ENCODE data around the gene A3GALT2. TPM values are rescaled to one million over a fixed set of nuclear protein-coding genes. Genes with fewer than 3 reads are reported as not detected.

A3GALT2 gene
- total RNA-seq, 1 experiment from 2014 or later, result not detected

DNA sequence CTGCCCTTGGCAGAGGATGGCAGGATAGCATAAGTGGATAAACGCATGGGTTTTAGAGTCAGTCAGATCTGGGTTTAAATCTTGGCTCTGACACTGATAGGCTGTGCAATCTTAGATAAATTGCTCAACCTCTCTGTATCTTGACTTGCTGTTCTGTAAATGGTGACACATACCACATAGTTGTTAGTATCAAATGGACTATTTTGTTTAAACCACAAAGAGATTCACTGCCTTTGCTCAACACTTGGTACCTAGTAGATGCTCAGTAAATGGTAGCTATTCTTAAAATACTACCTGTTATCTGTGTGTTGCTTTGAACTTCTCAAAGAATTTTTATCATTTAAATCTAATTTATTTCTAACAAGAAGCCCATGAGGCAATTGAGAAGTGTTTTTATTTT is 39.5 kb upstream of the A3GALT2 start:
- no peaks in the 10 kb centered on the region for H3K79me2 ChIP-seq (ENCODE audit: low read depth)
- H3K36me3 ChIP-seq (ENCODE audit: low read depth), result 0 out of 2 replicates have a peak, but pooled peaks cover 5% of the 10 kb centered on the region
- peak overlapping the region; percentile 10; the same call in 1 of the 2 replicates for H3K4me2 ChIP-seq
- ChIA-PET CTCF (interaction anchor here (0.8 kb wide), 1 partner anchor 24 kb away, joined by 3 read pairs; no protein-coding TSS in a partner anchor), POLR2A (ENCODE audit: unreplicated experiment) (no interaction called here)
- H3K9me3 ChIP-seq (ENCODE audit: insufficient read depth, low read depth), result no peaks in the 10 kb centered on the region
- DNase-seq, result no peak
- no peak overlapping the region for H3K4me3 ChIP-seq
- peaks cover 16% of the 10 kb centered on the region for H3F3A ChIP-seq (ENCODE audit: insufficient read depth, low read depth)
- intact Hi-C loops (cut with micrococcal nuclease; ENCODE audit: unreplicated experiment), result no loop called here
- H4K20me1 ChIP-seq (ENCODE audit: insufficient read depth), result no peaks in the 10 kb centered on the region
- no peaks in the 10 kb centered on the region for H3K9me2 ChIP-seq (ENCODE audit: insufficient read depth)
- TF ChIP-seq CTCF (conservative IDR thresholded peaks at IDR 0.05) (no peak), EZH2 (IDR thresholded peaks at IDR 0.05; ENCODE audit: low read depth) (no peak)
- no peak overlapping the region for H2AFZ ChIP-seq
- peak overlapping the region; percentile 23 for H3K27ac ChIP-seq
- no TSS peak for BruUV-seq (replicated peaks)
- peaks cover 20% of the 10 kb centered on the region for H3K4me1 ChIP-seq (replicated peaks; ENCODE audit: insufficient read depth)
- H3K27me3 ChIP-seq (ENCODE audit: insufficient read depth, low read depth), result no peaks in the 10 kb centered on the region

DNA sequence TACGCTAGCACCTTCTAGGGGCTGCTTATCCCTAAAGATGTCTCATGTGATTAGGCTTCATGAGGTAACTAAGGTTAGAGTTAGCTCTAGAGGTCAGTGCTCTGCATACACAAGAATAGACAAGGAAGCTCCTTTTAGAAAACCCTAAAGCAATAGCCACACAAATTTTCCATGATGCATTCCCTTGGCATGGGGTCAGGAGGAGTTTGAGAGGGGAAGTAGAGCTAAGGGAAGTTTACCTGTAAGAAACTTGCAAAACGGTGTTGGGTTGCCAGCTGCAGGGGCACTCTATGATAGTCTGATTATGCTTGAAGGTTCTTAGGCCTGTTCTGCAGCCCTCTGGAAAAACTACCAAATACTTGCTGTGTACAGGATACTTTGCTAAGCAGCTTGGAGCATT is 39.0 kb upstream of the A3GALT2 start:
- BruUV-seq (replicated peaks), result no TSS peak
- intact Hi-C loops (cut with micrococcal nuclease; ENCODE audit: unreplicated experiment), result no loop called here
- no peaks in the 10 kb centered on the region for H3K9me2 ChIP-seq (ENCODE audit: insufficient read depth)
- TF ChIP-seq CTCF (conservative IDR thresholded peaks at IDR 0.05) (no peak), EZH2 (IDR thresholded peaks at IDR 0.05; ENCODE audit: low read depth) (no peak)
- H3K4me3 ChIP-seq, result no peak overlapping the region
- peak overlapping the region; percentile 50 for H3K27ac ChIP-seq
- no peaks in the 10 kb centered on the region for H3K79me2 ChIP-seq (ENCODE audit: low read depth)
- H3K27me3 ChIP-seq (ENCODE audit: insufficient read depth, low read depth), result no peaks in the 10 kb centered on the region
- 0 out of 2 replicates have a peak, but pooled peaks cover 5% of the 10 kb centered on the region for H3K36me3 ChIP-seq (ENCODE audit: low read depth)
- POLR2A ChIA-PET (ENCODE audit: unreplicated experiment), result no interaction called here
- DNase-seq, result peak in 1 of 2 experiments; percentile 83
- H3K4me2 ChIP-seq, result peak overlapping the region; percentile 10; the same call in 1 of the 2 replicates
- no peaks in the 10 kb centered on the region for H3K9me3 ChIP-seq (ENCODE audit: insufficient read depth, low read depth)
- H3K4me1 ChIP-seq (replicated peaks; ENCODE audit: insufficient read depth), result peaks cover 20% of the 10 kb centered on the region
- H2AFZ ChIP-seq, result no peak overlapping the region
- CTCF ChIA-PET, result interaction anchor here (0.8 kb wide), 1 partner anchor 23 kb away, joined by 3 read pairs; no protein-coding TSS in a partner anchor
- no peaks in the 10 kb centered on the region for H4K20me1 ChIP-seq (ENCODE audit: insufficient read depth)
- H3F3A ChIP-seq (ENCODE audit: insufficient read depth, low read depth), result peaks cover 16% of the 10 kb centered on the region

GRCh38 chr1:33358795-33359503 is 38.1 kb upstream of the A3GALT2 start:
- H3K9me2 ChIP-seq (ENCODE audit: insufficient read depth), result no peaks in the 10 kb centered on the region
- H3K4me2 ChIP-seq, result 0 out of 2 replicates have a peak overlapping the region, but pooled peaks have one; percentile 10
- BruUV-seq (replicated peaks), result no TSS peak
- no peaks in the 10 kb centered on the region for H3K9me3 ChIP-seq (ENCODE audit: insufficient read depth, low read depth)
- 0 out of 2 replicates have a peak, but pooled peaks cover 5% of the 10 kb centered on the region for H3K36me3 ChIP-seq (ENCODE audit: low read depth)
- intact Hi-C loops (cut with micrococcal nuclease; ENCODE audit: unreplicated experiment), result no loop called here
- H3K4me3 ChIP-seq, result no peak overlapping the region
- no peak for DNase-seq
- no peak overlapping the region for H2AFZ ChIP-seq
- POLR2A ChIA-PET (ENCODE audit: unreplicated experiment), result no interaction called here
- H3K79me2 ChIP-seq (ENCODE audit: low read depth), result no peaks in the 10 kb centered on the region
- no peaks in the 10 kb centered on the region for H3K27me3 ChIP-seq (ENCODE audit: insufficient read depth, low read depth)
- H3K4me1 ChIP-seq (replicated peaks; ENCODE audit: insufficient read depth), result peaks cover 20% of the 10 kb centered on the region
- CTCF ChIA-PET, result no interaction called here
- TF ChIP-seq CTCF (conservative IDR thresholded peaks at IDR 0.05) (no peak), EZH2 (IDR thresholded peaks at IDR 0.05; ENCODE audit: low read depth) (no peak)
- peaks cover 16% of the 10 kb centered on the region; the same call in 1 of the 2 replicates for H3F3A ChIP-seq (ENCODE audit: insufficient read depth, low read depth)
- peak overlapping the region; percentile 50 for H3K27ac ChIP-seq
- H4K20me1 ChIP-seq (ENCODE audit: insufficient read depth), result no peaks in the 10 kb centered on the region

Measured in PC-9 (cell line).